ENCODE data around the gene DNAJC13.

The DNAJC13 gene

DNA sequence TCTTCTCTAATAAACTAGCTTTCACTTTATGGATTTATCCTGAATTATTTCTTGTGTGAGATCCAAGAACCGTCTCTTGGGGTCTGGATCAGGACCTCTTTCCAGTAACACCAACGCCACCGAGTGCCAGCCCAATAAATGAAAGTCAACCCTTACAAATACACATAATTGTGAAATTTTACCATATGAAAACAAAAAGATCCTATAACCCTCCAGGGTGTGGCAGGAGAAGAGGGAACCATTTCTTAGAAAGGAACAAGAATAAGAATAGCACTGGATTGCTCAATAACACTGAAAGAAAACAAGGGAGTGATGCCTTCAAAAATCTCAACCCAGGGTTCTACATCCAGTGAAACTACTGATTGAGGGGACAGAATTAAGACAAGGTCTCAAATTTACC is 128.2 kb downstream of the DNAJC13 start:
- CTCF ChIA-PET = interaction anchor here (1.2 to 5.3 kb wide), 4 partner anchors 10 to 97 kb away, joined by 3 to 24 read pairs (median 6); no protein-coding TSS in a partner anchor
- no peak for DNase-seq (ENCODE audit: low read depth, low spot score)

GRCh38 chr3:132549169-132549568 is 131.9 kb downstream of the DNAJC13 start:
- no peak for DNase-seq (ENCODE audit: low read depth, low spot score)
- POLR2A ChIA-PET = interaction anchor here (0.9 kb wide), 1 partner anchor 77 kb away, joined by 3 read pairs; no protein-coding TSS in a partner anchor
- TF ChIP-seq, protein P1, sequence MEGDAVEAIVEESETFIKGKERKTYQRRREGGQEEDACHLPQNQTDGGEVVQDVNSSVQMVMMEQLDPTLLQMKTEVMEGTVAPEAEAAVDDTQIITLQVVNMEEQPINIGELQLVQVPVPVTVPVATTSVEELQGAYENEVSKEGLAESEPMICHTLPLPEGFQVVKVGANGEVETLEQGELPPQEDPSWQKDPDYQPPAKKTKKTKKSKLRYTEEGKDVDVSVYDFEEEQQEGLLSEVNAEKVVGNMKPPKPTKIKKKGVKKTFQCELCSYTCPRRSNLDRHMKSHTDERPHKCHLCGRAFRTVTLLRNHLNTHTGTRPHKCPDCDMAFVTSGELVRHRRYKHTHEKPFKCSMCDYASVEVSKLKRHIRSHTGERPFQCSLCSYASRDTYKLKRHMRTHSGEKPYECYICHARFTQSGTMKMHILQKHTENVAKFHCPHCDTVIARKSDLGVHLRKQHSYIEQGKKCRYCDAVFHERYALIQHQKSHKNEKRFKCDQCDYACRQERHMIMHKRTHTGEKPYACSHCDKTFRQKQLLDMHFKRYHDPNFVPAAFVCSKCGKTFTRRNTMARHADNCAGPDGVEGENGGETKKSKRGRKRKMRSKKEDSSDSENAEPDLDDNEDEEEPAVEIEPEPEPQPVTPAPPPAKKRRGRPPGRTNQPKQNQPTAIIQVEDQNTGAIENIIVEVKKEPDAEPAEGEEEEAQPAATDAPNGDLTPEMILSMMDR (IDR thresholded peaks at IDR 0.05; ENCODE audit: insufficient read depth, low read length, missing control alignments) = no peak
- no peak overlapping the region for H3K4me3 ChIP-seq (ENCODE audit: low read depth, low read length)
- CTCF ChIA-PET = interaction anchor here (0.6 to 5.3 kb wide), 3 partner anchors 14 to 93 kb away, joined by 3 to 24 read pairs (median 18); no protein-coding TSS in a partner anchor

More for the DNA sequence above, 128.2 kb downstream of the DNAJC13 start:
- no peak overlapping the region for H3K4me3 ChIP-seq (ENCODE audit: low read depth, low read length)
- TF ChIP-seq, protein P1 (IDR thresholded peaks at IDR 0.05; ENCODE audit: insufficient read depth, low read length, missing control alignments) = no peak
- POLR2A ChIA-PET = no interaction called here

DNA sequence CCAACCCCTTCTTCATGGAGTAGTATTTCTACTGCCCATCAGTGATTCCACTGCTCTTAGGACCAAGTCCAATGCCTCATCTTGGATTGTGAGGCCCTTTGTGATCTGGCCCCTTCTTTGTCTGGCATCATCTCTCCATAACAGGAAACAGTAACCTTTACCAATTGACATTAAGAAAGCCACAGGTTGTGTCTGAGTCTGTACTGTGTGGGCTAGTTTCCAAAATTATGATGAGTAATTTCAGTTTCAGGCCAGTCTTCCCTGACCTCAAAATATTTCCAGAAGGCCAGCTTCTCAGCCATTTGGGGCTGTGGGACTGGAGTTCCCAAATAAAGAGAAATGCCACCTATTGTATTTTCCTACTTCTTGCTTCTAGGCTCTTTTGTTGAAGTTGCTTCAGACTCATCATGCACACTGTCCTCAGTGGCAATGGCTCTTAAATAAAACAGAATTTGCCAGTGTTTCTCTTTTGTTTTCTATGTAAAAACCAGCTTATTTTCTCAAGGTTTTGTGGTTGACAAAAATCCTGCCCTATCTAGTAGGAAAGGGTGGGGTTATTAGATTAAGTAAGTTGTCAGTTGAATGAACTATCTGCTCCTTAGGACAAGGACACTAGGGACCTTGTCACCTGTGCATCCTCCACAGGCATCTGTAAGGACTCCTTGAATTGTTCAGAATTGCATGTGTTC is 132.7 kb downstream of the DNAJC13 start:
- H3K4me3 ChIP-seq (ENCODE audit: low read depth, low read length) = no peak overlapping the region
- CTCF ChIA-PET = interaction anchor here (2.9 to 5.3 kb wide), 2 partner anchors 14 to 92 kb away, joined by 10 to 24 read pairs; no protein-coding TSS in a partner anchor
- DNase-seq (ENCODE audit: low read depth, low spot score) = no peak
- POLR2A ChIA-PET = no interaction called here
- TF ChIP-seq, protein P1 (IDR thresholded peaks at IDR 0.05; ENCODE audit: insufficient read depth, low read length, missing control alignments) = no peak

DNA sequence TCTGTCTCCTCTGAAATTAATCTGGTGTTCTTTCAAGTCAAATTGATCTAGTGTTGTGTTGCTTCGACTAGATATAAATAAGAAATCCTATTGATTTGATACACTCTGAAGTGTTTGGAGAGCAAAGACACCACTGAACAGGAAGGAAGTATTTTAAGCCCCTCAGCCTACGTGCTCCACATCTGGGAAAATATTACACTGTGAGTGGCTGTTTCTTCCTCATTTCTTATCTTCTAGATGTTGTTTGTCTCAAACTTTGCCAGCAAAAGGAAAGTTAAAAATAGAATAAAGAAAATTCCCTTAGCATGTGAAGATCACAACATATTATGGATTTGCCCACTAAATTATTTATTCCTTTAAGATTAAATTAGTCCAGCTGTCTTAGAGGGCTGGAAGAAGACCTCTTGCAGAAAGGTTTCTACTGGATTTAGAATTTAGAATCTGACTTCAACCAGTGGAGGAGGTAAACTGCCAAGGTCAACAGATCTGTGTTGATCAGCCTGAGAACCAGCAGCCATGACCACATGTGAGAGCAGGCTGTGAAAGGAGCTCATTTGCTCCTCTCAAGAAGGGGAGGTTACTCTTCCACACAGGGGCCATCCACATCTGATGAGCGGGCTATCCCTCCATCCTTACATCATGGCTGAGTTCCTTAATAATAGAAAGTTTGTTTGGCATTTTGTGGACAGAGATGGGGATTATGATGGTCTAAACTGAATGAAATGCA is 133.4 kb downstream of the DNAJC13 start:
- TF ChIP-seq, protein P1 (IDR thresholded peaks at IDR 0.05; ENCODE audit: insufficient read depth, low read length, missing control alignments) = no peak
- ChIA-PET POLR2A (no interaction called here), CTCF (interaction anchor here (0.8 to 5.3 kb wide), 3 partner anchors 12 to 91 kb away, joined by 3 to 24 read pairs (median 10); no protein-coding TSS in a partner anchor)
- H3K4me3 ChIP-seq (ENCODE audit: low read depth, low read length) = no peak overlapping the region
- no peak for DNase-seq (ENCODE audit: low read depth, low spot score)

- TF ChIP-seq, protein P1 (IDR thresholded peaks at IDR 0.05; ENCODE audit: insufficient read depth, low read length, missing control alignments) = no peak
- H3K4me3 ChIP-seq (ENCODE audit: low read depth, low read length) = no peak overlapping the region
- ChIA-PET CTCF (interaction anchor here (1.1 to 1.8 kb wide), 2 partner anchors 18 to 82 kb away, joined by 3 to 7 read pairs; no protein-coding TSS in a partner anchor), POLR2A (no interaction called here)
- no peak for DNase-seq (ENCODE audit: low read depth, low spot score)
Observed at GRCh38 chr3:132553826-132554225, 136.5 kb downstream of the DNAJC13 start.

- ChIA-PET POLR2A (no interaction called here), CTCF (interaction anchor here (1.8 kb wide), 1 partner anchor 19 kb away, joined by 7 read pairs; no protein-coding TSS in a partner anchor)
- TF ChIP-seq, protein P1 (IDR thresholded peaks at IDR 0.05; ENCODE audit: insufficient read depth, low read length, missing control alignments) = no peak
- no peak overlapping the region for H3K4me3 ChIP-seq (ENCODE audit: low read depth, low read length)
- DNase-seq (ENCODE audit: low read depth, low spot score) = no peak
Observed at GRCh38 chr3:132554437-132554836, 137.1 kb downstream of the DNAJC13 start.

Data from AG04449 (cell line).